ENCODE data around the gene SEMA5A. TPM values are rescaled to one million over a fixed set of nuclear protein-coding genes. Genes with fewer than 3 reads are reported as not detected.

SEMA5A gene
- total RNA-seq, 4 donors from 2014 or later = 15.0 to 81.0 (median 52.9) TPM

- no peaks in the 10 kb centered on the region for H3K27me3 ChIP-seq
- no peaks in the 10 kb centered on the region for H3K4me1 ChIP-seq
- no peaks in the 10 kb centered on the region for H3K36me3 ChIP-seq
- H3K27ac ChIP-seq = no peak overlapping the region
- H3K4me3 ChIP-seq = no peak overlapping the region
- DNase-seq = no peak
- 91% methylated on average over 2 of the region's 2 CpGs; no CpG with 5 or more reads in 1 of the 2 donors for WGBS, 2 donors (ENCODE audit: low coverage in 1 of 2)
- TF ChIP-seq POLR2A (IDR thresholded peaks at IDR 0.05) = no peak
- no peak for TF ChIP-seq EP300 (IDR thresholded peaks at IDR 0.05; ENCODE audit: low read depth)
- TF ChIP-seq POLR2AphosphoS5 (IDR thresholded peaks at IDR 0.05) = no peak
- no peak for TF ChIP-seq CTCF (IDR thresholded peaks at IDR 0.05)
- no peaks in the 10 kb centered on the region for H3K9me3 ChIP-seq
- in situ Hi-C loops (cut with MboI; ENCODE audit: low pct_ligation_motif_present in 1 of 4, low pct_unique_long_range_greater_than_20kb in 1 of 4, low sequenced_read_pairs in 3 of 4) (no loop called here), intact Hi-C loops (cut with DNase I; ENCODE audit: low total_unique reads) (no loop called here)
Measured at GRCh38 chr5:9441610-9442009, 104.3 kb downstream of the SEMA5A start.

- H3K4me3 ChIP-seq = no peak overlapping the region
- intact Hi-C loops (cut with DNase I; ENCODE audit: low total_unique reads) (no loop called here), in situ Hi-C loops (cut with MboI; ENCODE audit: low pct_ligation_motif_present in 1 of 4, low pct_unique_long_range_greater_than_20kb in 1 of 4, low sequenced_read_pairs in 3 of 4) (no loop called here)
- H3K36me3 ChIP-seq = no peaks in the 10 kb centered on the region
- WGBS, 2 donors (ENCODE audit: low coverage in 1 of 2) = 83% methylated on average over 2 of the region's 2 CpGs
- no peak for DNase-seq
- no peaks in the 10 kb centered on the region for H3K27me3 ChIP-seq
- no peak overlapping the region for H3K27ac ChIP-seq
- no peak for TF ChIP-seq POLR2AphosphoS5 (IDR thresholded peaks at IDR 0.05)
- TF ChIP-seq CTCF (IDR thresholded peaks at IDR 0.05) = no peak
- TF ChIP-seq POLR2A (IDR thresholded peaks at IDR 0.05) = no peak
- TF ChIP-seq EP300 (IDR thresholded peaks at IDR 0.05; ENCODE audit: low read depth) = no peak
- H3K4me1 ChIP-seq = no peaks in the 10 kb centered on the region
- no peaks in the 10 kb centered on the region for H3K9me3 ChIP-seq
Measured at GRCh38 chr5:9440517-9440916, 105.4 kb downstream of the SEMA5A start.

- no peak overlapping the region for H3K4me3 ChIP-seq
- TF ChIP-seq POLR2AphosphoS5 (IDR thresholded peaks at IDR 0.05) (no peak), POLR2A (IDR thresholded peaks at IDR 0.05) (no peak), EP300 (IDR thresholded peaks at IDR 0.05; ENCODE audit: low read depth) (no peak), CTCF (IDR thresholded peaks at IDR 0.05) (no peak)
- in situ Hi-C loops (cut with MboI; ENCODE audit: low pct_ligation_motif_present in 1 of 4, low pct_unique_long_range_greater_than_20kb in 1 of 4, low sequenced_read_pairs in 3 of 4) (no loop called here), intact Hi-C loops (cut with DNase I; ENCODE audit: low total_unique reads) (no loop called here)
- H3K4me1 ChIP-seq = no peaks in the 10 kb centered on the region
- H3K27ac ChIP-seq = no peak overlapping the region
- H3K27me3 ChIP-seq = no peaks in the 10 kb centered on the region
- no peaks in the 10 kb centered on the region for H3K9me3 ChIP-seq
- no peaks in the 10 kb centered on the region for H3K36me3 ChIP-seq
- DNase-seq = no peak
- WGBS, 2 donors (ENCODE audit: low coverage in 1 of 2) = 51 to 60% methylated on average over 1 to 5 of the region's 5 CpGs
Measured at GRCh38 chr5:9439531-9440292, 106.2 kb downstream of the SEMA5A start.

GRCh38 chr5:9438596-9439354 lies 107.1 kb downstream of the SEMA5A start:
- WGBS, 2 donors (ENCODE audit: low coverage in 1 of 2) = 74% methylated on average over 10 of the region's 10 CpGs; no CpG with 5 or more reads in 1 of the 2 donors
- H3K4me1 ChIP-seq = no peaks in the 10 kb centered on the region
- in situ Hi-C loops (cut with MboI; ENCODE audit: low pct_ligation_motif_present in 1 of 4, low pct_unique_long_range_greater_than_20kb in 1 of 4, low sequenced_read_pairs in 3 of 4) (no loop called here), intact Hi-C loops (cut with DNase I; ENCODE audit: low total_unique reads) (no loop called here)
- H3K27ac ChIP-seq = no peak overlapping the region
- no peaks in the 10 kb centered on the region for H3K36me3 ChIP-seq
- no peak for TF ChIP-seq POLR2AphosphoS5 (IDR thresholded peaks at IDR 0.05)
- TF ChIP-seq CTCF (IDR thresholded peaks at IDR 0.05) = no peak
- no peak for TF ChIP-seq POLR2A (IDR thresholded peaks at IDR 0.05)
- TF ChIP-seq EP300 (IDR thresholded peaks at IDR 0.05; ENCODE audit: low read depth) = no peak
- H3K27me3 ChIP-seq = no peaks in the 10 kb centered on the region
- DNase-seq = no peak
- H3K4me3 ChIP-seq = no peak overlapping the region
- no peaks in the 10 kb centered on the region for H3K9me3 ChIP-seq
